Activated T-cell treated with anti-CD3 and anti-CD28 coated beads, Interleukin-2, amount 50 U/mL, for 1 hour (primary cell): ENCODE measurements around the gene SLITRK5.

Experiments used
- DNase-seq: peaks from one replicate; pipeline ENCODE4 v3.0.0-alpha.2; 2020

SLITRK5 gene

DNA sequence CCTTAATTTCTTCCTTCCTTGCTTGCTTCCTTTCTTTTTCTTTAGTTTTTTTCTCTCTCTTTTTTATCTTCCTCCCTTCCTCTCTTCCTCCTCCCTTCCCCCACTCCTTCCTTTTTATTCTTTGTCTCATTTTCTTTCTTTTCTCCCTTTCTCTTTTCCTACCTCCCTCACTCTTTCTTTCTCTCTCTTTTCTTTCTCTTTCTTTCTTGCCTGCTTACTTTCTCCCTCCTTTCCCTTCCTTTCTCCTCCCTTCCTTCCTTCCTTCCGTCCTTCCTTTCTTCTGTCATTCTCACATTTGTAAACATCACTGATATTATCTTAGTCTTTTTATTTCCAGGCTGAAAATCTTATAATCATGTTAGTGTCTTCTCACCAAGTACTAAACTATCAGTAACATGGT is 38.8 kb downstream of the SLITRK5 start:
- DNase-seq, result no peak

DNA sequence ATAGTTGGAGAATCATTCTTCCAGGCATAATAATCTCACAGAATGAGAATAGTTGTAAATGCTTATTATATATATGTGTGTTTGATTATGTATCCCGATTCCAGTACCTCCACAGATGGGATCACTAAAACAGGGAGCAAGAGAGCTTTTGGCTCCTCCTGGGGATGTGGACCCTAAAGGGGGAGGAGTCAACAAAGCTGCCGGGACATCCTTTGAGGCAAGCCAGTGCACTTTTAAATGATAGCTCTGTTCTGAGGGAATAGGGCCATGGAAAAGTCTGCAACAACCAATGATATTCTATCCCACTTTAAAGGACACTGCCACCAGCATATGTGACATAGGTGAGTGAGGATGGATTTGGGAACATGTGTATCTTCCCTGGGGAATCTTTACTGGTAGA is 40.8 kb downstream of the SLITRK5 start:
- DNase-seq, result no peak
